NOMO-1 treated with DMSO at 0.1 percent for 48 hours (cell line): ENCODE data around the gene ANKRD34A.

ENCODE experiments used
- DNase-seq: peaks from one replicate; lab custom pipeline; 2025; ENCODE audit not compliant: unreplicated experiment; lab: John Stamatoyannopoulos, UW

The ANKRD34A gene

DNA sequence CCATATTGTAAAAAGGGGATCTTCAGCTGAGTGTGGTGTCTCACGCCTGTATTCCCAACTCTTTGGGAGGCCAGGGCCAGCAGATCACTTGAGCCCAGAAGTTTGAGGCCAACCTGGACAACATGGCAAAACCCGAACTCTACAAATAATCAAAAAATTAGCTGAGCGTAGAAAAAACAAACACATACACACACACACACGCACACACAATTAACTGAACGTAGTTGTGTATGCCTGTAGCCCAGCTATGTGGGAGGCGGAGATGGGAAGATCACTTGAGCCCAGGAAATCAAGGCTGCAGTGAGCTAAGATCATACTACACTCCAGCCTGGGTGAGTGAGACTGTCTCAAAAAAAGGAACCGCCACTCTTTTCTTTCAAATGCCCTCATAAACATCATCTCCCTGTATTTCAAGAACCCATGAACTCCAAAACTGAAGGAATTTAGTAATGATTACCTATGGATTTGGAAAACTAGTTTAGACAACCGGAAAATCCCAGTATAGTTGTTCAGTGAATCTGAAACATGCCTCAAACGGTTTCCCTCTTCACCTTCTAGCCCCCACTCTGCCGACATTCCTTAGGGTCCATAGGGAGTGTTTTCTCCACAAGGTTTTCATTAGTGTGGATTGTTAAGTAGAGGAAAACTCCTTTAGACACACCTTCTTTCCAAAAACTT is 27.5 kb upstream of the ANKRD34A start:
- no peak for DNase-seq

DNA sequence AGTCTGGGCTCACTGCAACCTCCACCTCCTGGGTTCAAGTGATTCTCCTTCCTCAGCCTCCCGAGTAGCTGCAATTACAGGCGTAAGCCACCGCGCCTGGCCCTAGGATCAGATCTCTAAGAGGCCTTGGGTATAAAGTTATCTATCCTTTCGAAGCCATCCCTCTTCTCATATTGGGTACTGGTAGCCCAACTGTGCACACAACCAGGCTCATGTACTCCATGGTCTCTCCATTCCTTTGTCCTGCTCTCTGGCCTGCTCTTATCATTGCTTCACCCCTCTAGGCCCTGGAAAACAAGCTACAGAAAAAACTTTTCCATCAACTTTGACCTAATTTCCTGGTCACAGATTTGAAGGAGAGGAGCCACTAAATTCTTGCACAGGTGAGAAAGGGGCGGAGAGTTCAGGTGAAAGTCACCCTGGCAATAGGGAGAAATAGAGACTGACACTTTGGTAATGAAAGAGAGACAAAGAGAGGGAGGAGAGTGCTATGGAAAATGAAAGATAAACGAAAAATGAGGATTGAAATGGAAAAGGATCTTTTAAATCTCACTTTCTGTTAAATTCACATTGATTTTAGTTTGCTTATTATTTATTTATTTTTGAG is 26.0 kb upstream of the ANKRD34A start:
- no peak for DNase-seq

DNA sequence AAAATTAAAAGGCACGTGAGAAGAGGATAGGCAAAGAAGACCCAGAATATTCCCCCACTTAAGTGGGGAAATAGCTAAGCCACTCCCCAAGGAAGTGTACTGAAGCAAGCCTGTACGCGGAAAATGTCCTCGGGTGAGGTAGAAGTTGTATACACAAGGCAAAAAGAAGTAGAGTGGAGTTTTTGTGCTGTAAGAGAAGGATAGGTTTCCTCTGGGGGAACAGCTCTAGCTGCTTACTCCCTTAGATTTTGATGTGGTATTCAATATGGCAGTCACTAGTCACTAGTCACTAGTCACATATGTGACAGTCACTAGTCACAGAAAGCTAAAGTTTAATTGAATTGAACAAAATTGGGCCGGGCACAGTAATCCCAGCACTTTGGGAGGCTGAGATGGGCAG is 24.4 kb upstream of the ANKRD34A start:
- DNase-seq = no peak

DNA sequence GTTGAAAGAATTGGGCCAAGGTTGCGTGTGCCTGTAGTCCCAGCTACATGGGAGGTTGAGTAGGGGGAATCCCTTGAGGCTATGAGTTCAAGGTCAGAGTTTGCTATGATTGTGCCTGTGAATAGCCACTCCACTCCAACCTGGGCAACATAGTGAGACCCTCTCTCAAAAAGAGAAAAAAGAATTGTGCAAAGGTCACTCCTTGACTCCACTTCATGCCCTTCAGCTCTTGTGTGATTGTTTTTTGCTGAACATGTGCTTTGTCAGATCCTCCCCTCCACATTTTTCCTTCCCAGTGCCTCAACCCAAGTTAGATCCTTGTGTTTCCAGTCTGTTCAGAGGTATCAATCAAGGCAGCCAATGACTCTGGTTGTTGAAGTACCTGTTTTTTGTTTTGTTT is 23.6 kb upstream of the ANKRD34A start:
- no peak for DNase-seq

DNA sequence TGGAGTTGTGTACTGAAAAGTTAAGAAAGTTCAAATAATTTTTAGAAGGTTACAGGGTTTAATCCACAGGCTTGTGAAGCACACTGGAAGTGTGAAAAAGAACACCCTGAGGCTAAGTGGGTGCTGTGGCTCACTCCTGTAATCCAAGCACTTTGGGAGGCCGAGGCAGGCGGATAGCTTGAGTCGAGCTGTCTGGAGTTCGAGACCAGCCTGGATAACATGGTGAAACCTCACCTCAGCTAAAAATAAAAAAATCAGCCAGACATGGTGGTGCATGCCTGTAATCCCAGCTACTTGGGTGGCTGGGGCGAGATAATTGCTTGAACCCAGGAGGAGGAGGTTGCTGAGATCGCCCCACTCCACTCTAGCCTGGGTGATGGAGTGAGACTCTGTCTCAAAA is 22.2 kb upstream of the ANKRD34A start:
- DNase-seq = no peak

DNA sequence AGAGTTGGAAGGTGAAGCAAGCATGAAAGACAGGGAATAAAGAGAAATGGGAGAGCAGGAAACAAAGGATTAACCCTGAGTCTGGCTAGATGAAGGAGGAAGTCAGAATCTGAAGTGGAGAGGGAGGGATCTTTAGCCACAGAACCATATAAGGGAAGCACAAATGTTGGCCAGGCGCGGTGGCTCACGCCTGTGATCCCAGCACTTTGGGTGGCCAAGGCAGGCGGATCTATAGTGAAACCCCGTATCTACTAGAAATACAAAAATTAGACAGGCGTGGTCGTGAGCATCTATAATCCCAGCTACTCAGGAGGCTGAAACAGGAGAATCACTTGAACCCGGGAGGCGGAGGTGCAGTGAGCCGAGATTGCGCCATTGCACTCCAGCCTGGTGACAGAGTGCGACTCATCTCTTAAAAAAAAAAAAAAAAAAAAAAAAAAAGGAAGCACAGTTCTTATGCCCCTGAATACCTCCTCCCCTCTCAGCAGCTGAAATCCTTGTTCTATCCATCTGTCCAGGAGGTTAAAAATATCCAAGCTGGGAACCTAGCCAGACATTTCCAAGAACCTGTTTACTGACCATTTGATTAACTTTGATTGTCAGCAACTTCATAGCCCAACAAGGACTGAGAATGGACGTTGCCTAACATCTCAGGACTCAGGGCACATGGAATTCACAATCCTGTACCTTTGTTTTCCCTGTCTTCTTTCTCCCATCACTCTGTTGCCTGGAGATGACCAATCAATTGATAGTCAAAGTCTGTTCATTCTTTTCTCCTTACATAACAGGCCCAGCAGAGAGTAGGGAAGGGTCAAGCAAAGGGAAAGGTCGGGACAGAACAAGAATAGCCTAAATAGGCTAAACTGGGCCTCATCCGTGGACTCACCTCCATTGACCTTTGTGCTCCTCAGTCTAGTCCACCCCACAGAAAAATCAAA is 21.4 kb upstream of the ANKRD34A start:
- DNase-seq = peak; percentile 82

DNA sequence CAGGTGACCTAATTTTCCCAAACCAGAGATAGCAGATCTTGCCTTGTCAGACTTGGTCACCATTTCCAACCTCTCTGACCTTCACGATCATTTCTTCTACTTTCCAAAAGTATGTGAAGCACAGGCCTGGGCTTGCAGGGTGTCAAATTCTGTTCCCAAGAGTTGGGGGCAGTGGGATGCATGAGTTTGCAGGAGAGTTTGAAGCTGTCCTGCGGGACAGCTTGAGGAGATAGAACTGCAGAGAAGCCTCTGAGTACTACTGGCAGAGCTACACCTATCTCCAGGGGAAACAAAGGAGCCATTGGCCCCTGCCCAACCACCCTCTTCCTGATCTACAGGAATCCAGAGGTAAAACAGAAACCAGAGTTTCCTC is 20.7 kb upstream of the ANKRD34A start:
- DNase-seq = no peak

DNA sequence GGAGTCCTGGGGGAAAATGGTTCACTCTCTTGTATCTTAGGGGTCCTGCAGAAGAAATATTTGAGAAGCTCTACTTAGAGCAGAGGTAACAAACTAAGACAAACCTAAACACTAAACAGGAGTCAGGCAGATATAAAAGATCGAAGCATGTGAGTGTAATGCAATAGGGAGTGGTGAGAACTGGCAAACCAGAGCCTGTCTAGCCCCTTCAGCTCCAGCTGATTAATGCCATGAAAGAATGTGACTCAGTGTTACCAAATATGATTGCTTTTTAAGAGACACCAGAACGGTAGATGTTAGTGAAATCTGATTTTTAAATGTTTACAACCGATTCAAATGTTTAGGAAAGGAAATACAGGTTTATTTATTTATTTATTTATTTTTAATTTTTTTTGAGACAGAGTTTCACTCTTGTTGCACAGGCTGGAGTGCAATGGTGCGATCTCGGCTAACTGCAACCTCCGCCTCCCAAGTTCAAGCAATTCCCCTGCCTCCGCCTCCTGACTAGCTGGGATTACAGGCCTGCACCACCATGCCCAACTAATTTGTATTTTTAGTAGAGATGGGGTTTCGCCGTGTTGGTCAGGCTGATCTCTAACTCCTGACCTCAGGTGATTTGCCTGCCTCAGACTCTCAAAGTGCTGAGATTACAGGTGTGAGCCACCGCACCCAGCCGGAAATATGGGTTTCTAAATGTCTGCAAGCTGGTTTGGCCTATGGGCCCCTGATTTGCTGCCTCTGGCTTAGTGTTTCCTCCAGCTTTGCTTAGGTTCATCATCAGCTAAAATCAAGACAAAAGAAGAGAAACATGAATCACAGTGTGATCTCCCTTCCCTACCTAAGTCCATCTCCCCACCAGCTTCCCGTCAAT is 19.8 kb upstream of the ANKRD34A start:
- no peak for DNase-seq

DNA sequence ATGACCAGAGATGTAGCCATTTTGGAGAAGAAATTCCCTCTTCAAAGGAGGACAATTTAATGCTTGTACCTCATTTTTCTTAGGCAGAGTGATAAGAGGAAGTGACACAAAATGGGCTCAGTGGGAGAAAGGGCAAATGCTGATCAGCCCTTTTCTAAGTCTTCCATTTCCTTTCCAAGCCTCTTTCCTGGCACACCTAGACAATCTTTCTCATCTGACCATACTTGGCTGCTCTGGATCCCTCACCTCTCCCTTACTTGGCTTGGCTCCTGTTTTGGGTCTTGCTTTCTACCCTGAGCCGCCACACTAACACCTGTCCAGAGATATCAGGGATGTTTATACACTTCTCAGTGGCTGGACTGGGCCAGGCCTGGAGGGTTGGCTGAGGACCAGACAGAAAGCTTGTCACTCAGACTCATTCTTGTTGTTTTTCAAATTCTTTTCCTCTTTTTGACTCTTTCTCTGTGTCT is 18.9 kb upstream of the ANKRD34A start:
- no peak for DNase-seq

DNA sequence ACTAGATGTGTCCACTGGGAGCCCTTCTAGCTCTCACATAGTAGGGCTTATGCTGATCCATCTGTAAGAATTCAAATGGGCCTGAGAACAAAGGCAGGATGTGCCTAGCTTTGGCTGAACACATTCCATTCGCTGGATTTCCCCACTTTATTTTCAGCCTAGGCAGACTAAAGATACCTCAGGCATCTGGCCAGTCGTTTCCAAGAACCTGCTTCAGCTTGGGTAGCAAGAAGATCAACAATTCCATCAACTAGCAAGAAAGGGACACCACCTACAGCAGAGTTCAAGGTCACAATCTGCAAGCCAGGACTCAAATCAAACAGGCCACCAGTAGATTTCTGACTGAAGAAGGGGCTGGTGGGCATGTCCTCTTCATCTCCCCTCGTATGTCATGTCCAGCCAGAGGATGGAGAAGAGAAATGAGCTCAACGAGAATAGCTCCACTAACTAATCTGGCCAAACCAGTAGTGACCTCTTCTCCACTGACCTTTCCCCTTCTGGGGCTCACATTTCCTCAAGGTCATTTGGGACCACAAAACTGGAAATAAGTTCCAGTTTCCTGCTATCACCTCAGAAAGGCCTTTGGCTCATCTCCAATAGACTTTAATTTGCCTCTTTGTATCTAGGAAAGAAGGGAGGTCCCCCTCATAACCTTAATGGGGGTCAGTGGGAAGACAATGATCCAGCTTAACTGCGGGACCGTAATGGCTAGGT is 17.8 kb upstream of the ANKRD34A start:
- DNase-seq = no peak

DNA sequence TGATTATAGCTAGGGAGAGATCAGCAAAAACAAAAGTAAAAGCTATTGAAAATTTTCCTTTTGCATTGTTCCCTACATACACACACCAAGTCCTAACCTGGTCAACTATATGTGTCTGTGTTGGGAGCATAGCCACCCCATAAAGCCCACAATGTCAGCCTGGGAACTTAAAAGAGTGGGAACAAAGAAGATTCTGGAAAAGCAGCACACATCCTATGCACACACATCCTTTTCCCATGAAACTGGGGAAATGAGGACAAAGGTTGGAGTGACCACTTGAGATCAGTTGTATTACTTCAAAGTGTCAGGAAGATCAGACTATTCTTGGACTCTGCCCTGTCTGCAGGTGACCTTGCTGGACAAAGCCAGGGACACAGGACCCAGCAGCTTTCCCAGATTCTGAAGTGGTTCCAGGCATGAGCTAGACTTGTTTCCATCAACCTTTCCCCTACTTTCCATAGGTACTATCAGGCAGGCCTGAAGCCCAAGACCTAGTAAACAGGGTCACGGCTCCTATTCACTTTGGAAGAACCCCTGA is 16.2 kb upstream of the ANKRD34A start:
- no peak for DNase-seq

DNA sequence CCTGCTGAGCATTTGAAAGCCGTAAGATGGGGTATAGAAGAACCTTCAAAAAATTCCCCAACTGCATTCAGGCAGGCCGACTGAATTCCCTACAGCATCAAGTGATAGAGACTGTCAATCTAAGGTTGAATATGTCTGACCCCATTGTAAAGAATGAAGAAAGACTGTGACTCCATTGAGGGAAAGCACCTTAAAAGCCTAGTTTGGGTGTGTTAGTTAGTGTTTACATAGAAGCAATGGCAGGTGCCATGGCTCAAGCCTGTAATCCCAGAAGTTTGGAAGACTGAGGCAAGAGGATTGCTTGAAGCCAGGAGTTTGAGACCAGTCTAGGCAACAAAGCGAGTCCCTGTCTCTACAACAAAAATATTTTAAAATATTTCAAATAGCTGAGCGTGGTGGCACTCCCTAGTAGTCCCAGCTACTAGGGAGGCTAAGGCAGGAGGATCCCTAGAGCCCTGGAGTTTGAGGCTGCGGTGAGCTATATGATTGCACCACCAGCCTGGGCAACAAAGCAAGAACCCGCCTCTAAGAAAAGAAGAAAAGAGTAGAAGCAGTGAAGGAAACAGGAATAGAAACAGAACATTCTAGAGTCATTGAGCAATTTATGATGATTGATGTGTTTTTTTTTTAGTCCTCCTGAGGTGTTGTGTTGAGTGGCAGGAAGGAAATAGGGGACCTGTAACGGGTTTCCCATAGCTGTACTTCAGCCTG is 15.5 kb upstream of the ANKRD34A start:
- DNase-seq = peak; percentile 90

DNA sequence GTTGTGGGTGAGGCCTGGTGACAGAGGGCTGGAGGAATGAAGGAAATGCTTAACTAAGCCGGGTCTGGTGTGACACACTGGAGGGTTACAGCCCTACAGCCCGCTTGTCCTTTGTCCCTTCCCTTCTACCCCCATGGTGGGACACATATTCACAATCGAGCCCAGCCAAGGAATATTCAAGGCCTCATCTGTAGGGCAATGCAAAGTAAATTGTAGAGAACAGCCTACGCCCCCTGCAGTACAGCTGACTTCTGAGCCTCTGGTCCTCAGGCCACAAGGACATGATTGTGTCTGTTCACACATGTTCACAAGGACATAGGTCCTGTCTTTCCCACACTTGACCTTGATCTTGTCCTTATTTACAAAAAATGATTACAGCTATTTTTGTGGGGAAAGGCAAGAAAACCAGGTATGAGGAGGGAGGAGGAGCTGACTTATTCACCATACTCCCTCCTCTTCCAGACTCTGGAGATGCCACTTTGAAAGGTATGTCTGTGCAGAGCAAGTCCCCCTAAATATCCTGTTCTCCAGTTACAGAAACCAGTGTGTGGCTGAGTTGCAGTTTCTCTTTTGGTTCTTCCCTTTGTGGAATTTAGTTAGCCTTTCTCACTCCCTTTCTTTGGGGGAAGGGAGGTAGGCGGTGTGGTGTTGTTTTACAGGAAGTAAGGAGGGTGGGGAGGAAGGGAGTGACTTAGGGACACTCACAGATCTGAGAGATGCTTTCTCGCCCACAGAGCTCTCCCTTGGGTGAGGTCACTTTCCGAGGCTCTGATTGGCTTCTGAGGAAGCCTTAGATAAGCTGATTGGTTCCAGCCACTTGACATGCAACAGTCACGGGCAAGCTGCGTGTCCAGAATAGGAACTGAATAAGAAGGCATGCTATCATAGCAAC is 14.7 kb upstream of the ANKRD34A start:
- DNase-seq = peak; percentile 97

DNA sequence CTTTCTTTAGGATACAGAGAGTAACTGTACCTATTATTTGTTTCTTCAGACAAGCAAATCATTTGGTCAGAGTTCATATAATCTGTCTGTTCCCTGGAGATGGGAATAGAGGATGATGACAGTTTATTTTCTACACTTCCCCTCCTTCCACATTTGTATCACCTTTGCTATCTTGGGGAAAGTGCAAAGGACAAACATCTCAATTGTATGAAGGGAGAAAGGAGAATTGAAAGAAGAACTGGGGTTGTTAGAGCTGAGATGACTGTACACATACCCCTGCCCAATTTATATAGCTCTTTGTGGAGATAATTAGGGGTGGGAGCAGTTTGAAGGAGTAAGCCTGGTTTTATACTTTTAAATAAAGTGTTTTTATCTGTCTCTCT is 14.1 kb upstream of the ANKRD34A start:
- DNase-seq = no peak

DNA sequence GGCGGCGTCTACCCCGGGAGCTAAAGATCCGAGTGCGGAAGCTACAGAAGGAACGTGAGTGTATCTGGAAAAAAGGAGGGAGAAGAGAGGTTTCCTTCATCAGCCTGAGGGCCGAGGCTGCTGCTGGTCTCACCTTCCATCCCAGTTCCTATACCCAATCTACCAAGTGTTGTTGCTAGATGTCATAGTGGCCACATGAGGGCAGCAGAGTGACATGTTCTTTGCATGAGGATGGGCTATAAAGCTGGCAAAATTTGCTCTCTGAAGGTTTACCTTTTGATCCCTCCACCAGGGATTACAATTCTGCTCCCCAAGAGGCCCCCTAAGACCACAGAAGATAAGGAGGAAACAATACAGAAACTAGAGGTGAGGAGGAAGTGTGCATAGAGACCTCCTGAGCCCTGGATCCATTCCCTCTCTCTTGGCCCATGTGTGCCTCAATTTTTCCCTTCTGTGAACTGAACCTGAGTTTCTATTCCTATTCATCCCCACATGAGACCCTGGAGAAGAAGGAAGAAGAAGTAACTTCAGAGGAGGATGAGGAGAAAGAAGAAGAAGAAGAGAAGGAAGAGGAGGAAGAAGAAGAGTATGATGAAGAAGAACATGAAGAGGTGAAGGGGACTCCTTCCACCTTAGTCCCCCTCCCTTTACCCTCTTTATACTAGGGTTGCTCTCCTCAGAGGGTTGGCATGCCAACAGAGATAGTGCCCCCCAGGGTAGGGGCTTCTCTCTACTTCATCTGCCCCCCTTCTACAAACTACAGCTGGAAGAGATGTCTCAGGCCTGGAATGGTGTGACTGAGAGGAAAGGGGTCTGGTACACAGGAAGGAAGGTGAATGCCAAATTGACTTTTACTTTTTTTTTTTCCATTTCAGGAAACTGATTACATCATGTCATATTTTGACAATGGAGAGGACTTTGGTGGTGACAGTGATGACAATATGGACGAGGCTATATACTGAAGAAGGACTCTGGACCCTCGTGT is 13.4 kb upstream of the ANKRD34A start:
- DNase-seq = peak; percentile 83

DNA sequence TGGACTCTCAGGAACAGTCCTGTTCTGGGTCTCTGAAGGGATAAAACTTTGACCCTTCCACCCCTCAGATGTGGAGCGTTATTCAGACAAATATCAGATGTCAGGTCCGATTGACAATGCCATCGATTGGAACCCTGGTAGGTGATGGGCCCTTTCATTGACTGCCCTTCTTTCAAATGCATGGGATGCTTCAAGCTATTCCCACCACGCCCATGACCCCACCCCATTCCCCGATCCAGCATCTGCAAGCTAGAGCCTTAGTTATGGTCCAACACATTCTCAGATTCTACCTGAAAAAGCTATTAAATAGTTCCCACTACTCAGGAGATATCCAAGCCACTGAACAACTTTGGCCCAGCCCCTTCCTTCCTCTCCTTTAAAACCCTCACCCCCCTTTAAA is 12.6 kb upstream of the ANKRD34A start:
- DNase-seq = no peak

DNA sequence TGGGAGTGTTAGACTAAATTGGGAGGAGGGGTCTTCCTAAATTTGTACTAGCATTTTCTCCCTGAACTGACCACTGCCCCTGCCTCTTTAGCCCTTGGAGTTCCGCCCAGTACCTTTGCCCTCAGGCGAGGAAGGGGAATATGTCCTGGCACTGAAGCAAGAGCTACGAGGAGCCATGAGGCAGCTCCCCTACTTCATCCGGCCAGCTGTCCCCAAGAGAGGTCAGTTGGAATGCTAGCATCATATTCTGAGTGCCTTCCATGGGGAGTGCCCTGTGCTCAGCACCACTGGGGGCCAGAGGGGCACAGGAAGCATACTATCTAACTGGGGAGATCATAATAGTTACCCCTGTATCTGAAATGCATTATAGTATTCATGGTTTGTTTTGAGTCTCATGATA is 10.8 kb upstream of the ANKRD34A start:
- DNase-seq = no peak
